ENCODE results near the gene DYNLT3.
A peak's percentile ranks its signal among the peaks of the same experiment; 100 is the strongest.

The DYNLT3 gene

DNA sequence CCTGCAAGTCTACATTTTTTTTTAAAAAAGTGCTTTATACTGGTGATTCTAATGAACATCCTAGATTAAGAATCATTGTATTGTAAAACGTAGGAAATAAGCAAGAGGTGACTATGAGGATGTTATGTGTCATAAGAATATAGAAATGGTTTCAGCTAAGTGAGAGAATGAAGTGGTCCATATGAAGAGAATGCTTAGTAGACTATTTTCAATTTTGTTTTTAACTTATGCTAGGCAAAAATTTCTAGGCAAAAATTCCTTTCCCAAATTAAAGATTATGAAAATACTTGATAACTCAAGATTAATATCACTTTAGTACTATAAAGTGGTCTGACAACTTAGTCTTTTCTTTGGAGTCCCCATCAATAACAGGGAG is 825 bp downstream of the DYNLT3 start:
- DNase-seq: no peak
- H3K27me3 ChIP-seq (replicated peaks; ENCODE audit: control insufficient read depth, insufficient read depth, low read length, poor library complexity, severe bottlenecking): no peaks in the 10 kb centered on the region
- H3K4me3 ChIP-seq (ENCODE audit: insufficient read depth, low read depth, low read length, poor library complexity, severe bottlenecking): peak overlapping the region; percentile 73
- peaks cover 2% of the 10 kb centered on the region for H3K4me1 ChIP-seq (ENCODE audit: control insufficient read depth, insufficient read depth, low read length, poor library complexity, severe bottlenecking)
- no peaks in the 10 kb centered on the region for H3K9me3 ChIP-seq (ENCODE audit: control insufficient read depth, low read length)
- H3K27ac ChIP-seq (ENCODE audit: insufficient read depth, low read length, poor library complexity, severe bottlenecking): peak overlapping the region; percentile 89
- no peaks in the 10 kb centered on the region for H3K36me3 ChIP-seq (ENCODE audit: control insufficient read depth, insufficient read depth, low read length)

GRCh38 chrX:37846141-37846540 is 1.2 kb downstream of the DYNLT3 start:
- peaks cover 2% of the 10 kb centered on the region for H3K4me1 ChIP-seq (ENCODE audit: control insufficient read depth, insufficient read depth, low read length, poor library complexity, severe bottlenecking)
- H3K27me3 ChIP-seq (replicated peaks; ENCODE audit: control insufficient read depth, insufficient read depth, low read length, poor library complexity, severe bottlenecking): no peaks in the 10 kb centered on the region
- H3K9me3 ChIP-seq (ENCODE audit: control insufficient read depth, low read length): no peaks in the 10 kb centered on the region
- no peaks in the 10 kb centered on the region for H3K36me3 ChIP-seq (ENCODE audit: control insufficient read depth, insufficient read depth, low read length)
- H3K4me3 ChIP-seq (ENCODE audit: insufficient read depth, low read depth, low read length, poor library complexity, severe bottlenecking): no peak overlapping the region
- no peak for DNase-seq
- peak overlapping the region; percentile 89 for H3K27ac ChIP-seq (ENCODE audit: insufficient read depth, low read length, poor library complexity, severe bottlenecking)

GRCh38 chrX:37844622-37845021 is 2.7 kb downstream of the DYNLT3 start:
- H3K9me3 ChIP-seq (ENCODE audit: control insufficient read depth, low read length): no peaks in the 10 kb centered on the region
- no peak overlapping the region for H3K27ac ChIP-seq (ENCODE audit: insufficient read depth, low read length, poor library complexity, severe bottlenecking)
- H3K36me3 ChIP-seq (ENCODE audit: control insufficient read depth, insufficient read depth, low read length): no peaks in the 10 kb centered on the region
- no peak overlapping the region for H3K4me3 ChIP-seq (ENCODE audit: insufficient read depth, low read depth, low read length, poor library complexity, severe bottlenecking)
- peaks cover 2% of the 10 kb centered on the region for H3K4me1 ChIP-seq (ENCODE audit: control insufficient read depth, insufficient read depth, low read length, poor library complexity, severe bottlenecking)
- DNase-seq: no peak
- no peaks in the 10 kb centered on the region for H3K27me3 ChIP-seq (replicated peaks; ENCODE audit: control insufficient read depth, insufficient read depth, low read length, poor library complexity, severe bottlenecking)

- H3K4me1 ChIP-seq (ENCODE audit: control insufficient read depth, insufficient read depth, low read length, poor library complexity, severe bottlenecking): no peaks in the 10 kb centered on the region
- no peaks in the 10 kb centered on the region for H3K36me3 ChIP-seq (ENCODE audit: control insufficient read depth, insufficient read depth, low read length)
- no peak overlapping the region for H3K4me3 ChIP-seq (ENCODE audit: insufficient read depth, low read depth, low read length, poor library complexity, severe bottlenecking)
- no peak overlapping the region for H3K27ac ChIP-seq (ENCODE audit: insufficient read depth, low read length, poor library complexity, severe bottlenecking)
- no peaks in the 10 kb centered on the region for H3K9me3 ChIP-seq (ENCODE audit: control insufficient read depth, low read length)
- H3K27me3 ChIP-seq (replicated peaks; ENCODE audit: control insufficient read depth, insufficient read depth, low read length, poor library complexity, severe bottlenecking): no peaks in the 10 kb centered on the region
- DNase-seq: no peak
These were observed 6.4 kb downstream of the DYNLT3 start for GRCh38 chrX:37840931-37841330.

- Histone ChIP-seq H3K4me3 (ENCODE audit: insufficient read depth, low read depth, low read length, poor library complexity, severe bottlenecking) (no peak overlapping the region), H3K27ac (ENCODE audit: insufficient read depth, low read length, poor library complexity, severe bottlenecking) (no peak overlapping the region), H3K9me3 (ENCODE audit: control insufficient read depth, low read length) (no peaks in the 10 kb centered on the region), H3K4me1 (ENCODE audit: control insufficient read depth, insufficient read depth, low read length, poor library complexity, severe bottlenecking) (no peaks in the 10 kb centered on the region), H3K36me3 (ENCODE audit: control insufficient read depth, insufficient read depth, low read length) (no peaks in the 10 kb centered on the region), H3K27me3 (replicated peaks; ENCODE audit: control insufficient read depth, insufficient read depth, low read length, poor library complexity, severe bottlenecking) (no peaks in the 10 kb centered on the region)
- DNase-seq: no peak
These were observed 12.4 kb downstream of the DYNLT3 start for GRCh38 chrX:37834937-37835336.

GRCh38 chrX:37830371-37830770 is 17.0 kb downstream of the DYNLT3 start:
- no peaks in the 10 kb centered on the region for H3K4me1 ChIP-seq (ENCODE audit: control insufficient read depth, insufficient read depth, low read length, poor library complexity, severe bottlenecking)
- H3K36me3 ChIP-seq (ENCODE audit: control insufficient read depth, insufficient read depth, low read length): no peaks in the 10 kb centered on the region
- no peak overlapping the region for H3K27ac ChIP-seq (ENCODE audit: insufficient read depth, low read length, poor library complexity, severe bottlenecking)
- H3K27me3 ChIP-seq (replicated peaks; ENCODE audit: control insufficient read depth, insufficient read depth, low read length, poor library complexity, severe bottlenecking): no peaks in the 10 kb centered on the region
- no peak for DNase-seq
- no peak overlapping the region for H3K4me3 ChIP-seq (ENCODE audit: insufficient read depth, low read depth, low read length, poor library complexity, severe bottlenecking)
- no peaks in the 10 kb centered on the region for H3K9me3 ChIP-seq (ENCODE audit: control insufficient read depth, low read length)

DNA sequence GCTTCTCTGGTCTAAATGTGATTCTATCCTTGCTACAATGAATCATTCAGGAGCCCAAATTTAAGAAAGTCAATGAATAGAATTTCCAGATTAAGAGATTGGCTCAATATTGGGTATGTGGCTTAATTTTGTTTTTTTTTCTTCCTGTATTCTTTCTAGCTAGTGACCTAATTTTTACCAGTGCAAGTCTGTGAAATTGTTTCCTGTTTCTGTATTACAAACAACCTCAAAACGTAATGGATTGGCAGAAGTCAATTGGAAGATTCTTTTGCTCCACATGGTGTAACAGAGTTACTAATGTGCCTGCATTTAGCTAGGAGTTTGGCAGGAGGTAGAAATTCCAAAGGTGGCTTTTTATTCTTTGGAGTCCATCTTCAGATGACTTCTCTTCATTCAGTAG is 17.6 kb downstream of the DYNLT3 start:
- Histone ChIP-seq H3K27me3 (replicated peaks; ENCODE audit: control insufficient read depth, insufficient read depth, low read length, poor library complexity, severe bottlenecking) (no peaks in the 10 kb centered on the region), H3K4me3 (ENCODE audit: insufficient read depth, low read depth, low read length, poor library complexity, severe bottlenecking) (no peak overlapping the region), H3K9me3 (ENCODE audit: control insufficient read depth, low read length) (no peaks in the 10 kb centered on the region), H3K36me3 (ENCODE audit: control insufficient read depth, insufficient read depth, low read length) (no peaks in the 10 kb centered on the region), H3K4me1 (ENCODE audit: control insufficient read depth, insufficient read depth, low read length, poor library complexity, severe bottlenecking) (no peaks in the 10 kb centered on the region), H3K27ac (ENCODE audit: insufficient read depth, low read length, poor library complexity, severe bottlenecking) (no peak overlapping the region)
- DNase-seq: no peak

DNA sequence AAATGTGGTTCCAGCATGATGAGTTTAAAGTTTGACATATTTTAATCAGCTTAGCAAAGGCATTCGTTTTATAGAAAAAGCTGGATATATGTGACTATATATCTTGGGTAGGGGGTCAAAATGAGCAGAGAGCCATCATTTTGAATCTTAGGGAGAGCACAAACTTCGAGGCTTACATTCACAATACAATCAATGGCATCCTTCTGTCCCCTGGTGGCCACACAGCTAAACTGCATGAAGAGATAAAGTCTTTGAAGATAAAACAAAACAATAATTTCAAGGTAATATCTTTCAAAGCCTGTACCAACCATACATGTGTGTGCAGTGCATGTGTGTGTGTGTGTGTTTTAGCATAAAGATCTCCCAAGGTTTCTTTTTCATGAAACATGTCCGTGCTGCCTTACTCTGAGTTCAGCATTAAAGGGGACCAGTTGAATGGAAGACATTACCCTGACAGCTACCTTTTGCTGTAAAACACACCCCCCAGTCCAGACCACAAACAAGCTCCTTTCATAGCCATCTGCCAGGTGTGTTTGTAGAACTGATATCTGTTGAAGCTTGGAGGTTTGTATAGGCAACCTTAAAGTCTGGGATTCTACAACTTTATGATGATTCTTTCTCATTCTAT is 22.0 kb downstream of the DYNLT3 start:
- Histone ChIP-seq H3K27me3 (replicated peaks; ENCODE audit: control insufficient read depth, insufficient read depth, low read length, poor library complexity, severe bottlenecking) (no peaks in the 10 kb centered on the region), H3K9me3 (ENCODE audit: control insufficient read depth, low read length) (no peaks in the 10 kb centered on the region), H3K4me1 (ENCODE audit: control insufficient read depth, insufficient read depth, low read length, poor library complexity, severe bottlenecking) (no peaks in the 10 kb centered on the region), H3K36me3 (ENCODE audit: control insufficient read depth, insufficient read depth, low read length) (no peaks in the 10 kb centered on the region), H3K4me3 (ENCODE audit: insufficient read depth, low read depth, low read length, poor library complexity, severe bottlenecking) (no peak overlapping the region), H3K27ac (ENCODE audit: insufficient read depth, low read length, poor library complexity, severe bottlenecking) (no peak overlapping the region)
- DNase-seq: peak; percentile 23 to 44 (median 25)

DNA sequence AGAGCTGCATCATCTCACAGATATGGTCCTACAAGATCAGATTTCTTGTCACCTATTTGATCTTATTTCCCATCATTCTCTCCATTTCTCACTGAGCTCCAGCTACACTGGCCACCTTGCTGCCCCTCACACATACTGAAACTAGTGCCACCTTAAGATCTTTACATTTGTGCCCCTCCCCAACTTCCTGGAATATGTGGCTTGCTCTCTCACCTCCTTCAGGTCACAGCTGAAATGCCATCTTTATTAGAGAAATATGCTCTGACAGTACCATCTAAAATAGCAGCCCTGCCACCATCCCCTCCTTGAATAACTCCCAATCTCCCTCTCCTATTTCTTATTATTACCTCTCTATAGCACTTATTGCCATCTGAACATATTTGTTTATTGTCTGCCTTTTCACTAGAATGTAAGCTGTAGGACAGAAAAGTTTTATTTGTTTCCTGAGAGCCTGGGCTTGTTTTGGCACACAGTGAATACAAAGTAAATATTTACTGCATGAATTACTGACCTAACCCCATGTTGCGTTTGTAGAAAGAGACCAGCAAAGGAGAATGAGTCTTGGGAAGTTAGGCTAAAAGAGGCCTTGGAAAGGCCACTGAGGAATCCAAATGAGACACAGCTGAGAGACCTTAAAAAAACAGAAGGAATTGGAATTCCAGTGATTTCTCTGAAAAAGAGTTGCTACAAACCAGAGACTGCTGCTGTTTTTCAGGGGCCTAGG is 22.7 kb downstream of the DYNLT3 start:
- Histone ChIP-seq H3K9me3 (ENCODE audit: control insufficient read depth, low read length) (no peaks in the 10 kb centered on the region), H3K36me3 (ENCODE audit: control insufficient read depth, insufficient read depth, low read length) (no peaks in the 10 kb centered on the region), H3K4me1 (ENCODE audit: control insufficient read depth, insufficient read depth, low read length, poor library complexity, severe bottlenecking) (no peaks in the 10 kb centered on the region), H3K27ac (ENCODE audit: insufficient read depth, low read length, poor library complexity, severe bottlenecking) (no peak overlapping the region), H3K27me3 (replicated peaks; ENCODE audit: control insufficient read depth, insufficient read depth, low read length, poor library complexity, severe bottlenecking) (no peaks in the 10 kb centered on the region), H3K4me3 (ENCODE audit: insufficient read depth, low read depth, low read length, poor library complexity, severe bottlenecking) (no peak overlapping the region)
- DNase-seq: no peak

DNA sequence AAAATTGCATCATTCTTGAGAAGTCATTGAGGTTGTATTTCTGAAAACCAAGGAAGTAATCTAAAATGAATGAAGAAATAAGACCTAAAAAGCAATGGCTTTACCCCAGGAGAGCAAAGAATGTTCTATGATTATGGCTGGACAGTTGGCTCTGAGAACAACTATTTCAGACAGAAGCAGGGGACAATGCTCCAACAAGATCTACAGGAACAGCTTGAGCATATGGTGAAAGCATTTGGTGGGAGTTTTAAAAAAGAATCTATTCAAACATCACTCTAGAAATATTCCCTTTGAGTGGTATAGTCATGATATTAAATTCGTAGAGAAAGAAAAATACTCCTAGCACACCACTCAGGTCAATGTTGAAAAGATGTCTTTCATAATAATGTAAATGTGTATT is 26.7 kb downstream of the DYNLT3 start:
- Histone ChIP-seq H3K9me3 (ENCODE audit: control insufficient read depth, low read length) (no peaks in the 10 kb centered on the region), H3K4me3 (ENCODE audit: insufficient read depth, low read depth, low read length, poor library complexity, severe bottlenecking) (no peak overlapping the region), H3K27me3 (replicated peaks; ENCODE audit: control insufficient read depth, insufficient read depth, low read length, poor library complexity, severe bottlenecking) (no peaks in the 10 kb centered on the region), H3K27ac (ENCODE audit: insufficient read depth, low read length, poor library complexity, severe bottlenecking) (no peak overlapping the region), H3K4me1 (ENCODE audit: control insufficient read depth, insufficient read depth, low read length, poor library complexity, severe bottlenecking) (no peaks in the 10 kb centered on the region), H3K36me3 (ENCODE audit: control insufficient read depth, insufficient read depth, low read length) (no peaks in the 10 kb centered on the region)
- no peak for DNase-seq
